ENCODE results near the gene MYO5A. TPM values are rescaled to one million over a fixed set of nuclear protein-coding genes. Genes with fewer than 3 reads are reported as not detected.
A peak's percentile ranks its signal among the peaks of the same experiment; 100 is the strongest.

MYO5A gene
- total and polyA plus RNA-seq, 10 of the 15 experiments (the other 5 are each of a cell fraction or from before 2014, with no cell fraction given) = 4.2 to 42.9 (median 31.1) TPM

- in situ Hi-C loops (cut with MboI) = no loop called here
- Histone ChIP-seq H3K9ac (ENCODE audit: control insufficient read depth, insufficient read depth, low read length) (no peak overlapping the region), H4K20me1 (ENCODE audit: control insufficient read depth, insufficient read depth) (no peaks in the 10 kb centered on the region), H3K4me1 (ENCODE audit: control insufficient read depth, insufficient read depth, low read length) (peaks cover 3% of the 10 kb centered on the region; the same call in 1 of the 2 replicates), H3K27me3 (replicated peaks in 1 of 2; ENCODE audit: control insufficient read depth in 2 of 2, insufficient read depth in 2 of 2, low read length in 1 of 2) (no peaks in the 10 kb centered on the region), H3K4me3 (no peak overlapping the region), H2AFZ (ENCODE audit: control insufficient read depth, low read depth, low read length) (no peak overlapping the region), H3K27ac (ENCODE audit: control insufficient read depth, insufficient read depth) (no peak overlapping the region; the same call in 1 of the 2 replicates), H3K4me2 (ENCODE audit: control insufficient read depth, insufficient read depth) (no peak overlapping the region), H3K9me3 (replicated peaks; ENCODE audit: control insufficient read depth, insufficient read depth, low read length) (no peaks in the 10 kb centered on the region; the same call in 2 of the 3 replicates), H3K79me2 (ENCODE audit: control insufficient read depth, insufficient read depth, low read length) (no peaks in the 10 kb centered on the region), H3K36me3 (ENCODE audit: control insufficient read depth in 2 of 2, insufficient read depth in 2 of 2, low read length in 1 of 2) (peaks cover 2 to 31% of the 10 kb centered on the region in 2 experiments)
- POLR2A ChIA-PET = interaction anchor here (0.6 to 1.8 kb wide), 6 partner anchors 9 to 412 kb away, joined by 3 to 12 read pairs (median 6); no protein-coding TSS in a partner anchor
- no TSS peak for BruUV-seq (replicated peaks)
- RAD21 ChIA-PET (ENCODE audit: unreplicated experiment) = interaction anchor here (1.5 to 5.2 kb wide), 3 partner anchors 10 to 96 kb away, joined by 3 to 40 read pairs (median 29); no protein-coding TSS in a partner anchor
- intact Hi-C loops (cut with micrococcal nuclease; ENCODE audit: unreplicated experiment) = no loop called here
- 54% methylated on average over 3 of the region's 3 CpGs for WGBS (ENCODE audit: insufficient coverage, insufficient replicate concordance, low lambda C conversion rate, missing lambda C conversion rate)
- FAIRE-seq (no peak), DNase-seq (ENCODE audit: low read depth, low spot score) (no peak), ATAC-seq (no peak)
- TF ChIP-seq ELK1 (IDR thresholded peaks at IDR 0.05; ENCODE audit: low read depth, low read length) = no peak
- CTCF ChIA-PET = interaction anchor here (1.1 to 3.3 kb wide), 8 partner anchors 8 to 155 kb away, joined by 3 to 14 read pairs (median 5); no protein-coding TSS in a partner anchor
- SMC1A ChIA-PET (ENCODE audit: uncharacterized antibody, unreplicated experiment) = interaction anchor here (0.7 to 7.2 kb wide), 12 partner anchors 9 to 135 kb away, joined by 3 to 61 read pairs (median 8); no protein-coding TSS in a partner anchor
Observed at GRCh38 chr15:52369455-52369854, 159.2 kb downstream of the MYO5A start.

- Histone ChIP-seq H3K27me3 (replicated peaks in 1 of 2; ENCODE audit: control insufficient read depth in 2 of 2, insufficient read depth in 2 of 2, low read length in 1 of 2) (no peaks in the 10 kb centered on the region), H3K36me3 (ENCODE audit: control insufficient read depth in 2 of 2, insufficient read depth in 2 of 2, low read length in 1 of 2) (peaks cover 1 to 28% of the 10 kb centered on the region in 2 experiments), H3K4me1 (ENCODE audit: control insufficient read depth, insufficient read depth, low read length) (peaks cover 3% of the 10 kb centered on the region; the same call in 1 of the 2 replicates), H3K4me2 (ENCODE audit: control insufficient read depth, insufficient read depth) (no peak overlapping the region), H3K79me2 (ENCODE audit: control insufficient read depth, insufficient read depth, low read length) (no peaks in the 10 kb centered on the region), H3K27ac (ENCODE audit: control insufficient read depth, insufficient read depth) (no peak overlapping the region), H3K9me3 (replicated peaks; ENCODE audit: control insufficient read depth, insufficient read depth, low read length) (no peaks in the 10 kb centered on the region; the same call in 2 of the 3 replicates), H3K9ac (ENCODE audit: control insufficient read depth, insufficient read depth, low read length) (no peak overlapping the region), H4K20me1 (ENCODE audit: control insufficient read depth, insufficient read depth) (no peaks in the 10 kb centered on the region), H2AFZ (ENCODE audit: control insufficient read depth, low read depth, low read length) (no peak overlapping the region), H3K4me3 (no peak overlapping the region)
- FAIRE-seq (no peak), DNase-seq (ENCODE audit: low read depth, low spot score) (no peak), ATAC-seq (no peak)
- POLR2A ChIA-PET = interaction anchor here (0.6 to 1.8 kb wide), 8 partner anchors 8 to 1417 kb away, joined by 3 to 12 read pairs (median 4); no protein-coding TSS in a partner anchor
- in situ Hi-C loops (cut with MboI) (no loop called here), intact Hi-C loops (cut with micrococcal nuclease; ENCODE audit: unreplicated experiment) (no loop called here)
- TF ChIP-seq NBN (IDR thresholded peaks at IDR 0.05) (no peak), MLLT1 (IDR thresholded peaks at IDR 0.05) (peak; percentile 60; the same call in 1 of the 2 replicates)
- SMC1A ChIA-PET (ENCODE audit: uncharacterized antibody, unreplicated experiment) = interaction anchor here (1.1 to 7.2 kb wide), 10 partner anchors 9 to 195 kb away, joined by 3 to 61 read pairs (median 10); no protein-coding TSS in a partner anchor
- no TSS peak for BruUV-seq (replicated peaks)
- RAD21 ChIA-PET (ENCODE audit: unreplicated experiment) = interaction anchor here (1.1 to 5.2 kb wide), 4 partner anchors 11 to 159 kb away, joined by 3 to 40 read pairs (median 16); no protein-coding TSS in a partner anchor
- WGBS (ENCODE audit: insufficient coverage, insufficient replicate concordance, low lambda C conversion rate, missing lambda C conversion rate) = 100% methylated on average over 3 of the region's 3 CpGs
- CTCF ChIA-PET = interaction anchor here (1.1 to 3.3 kb wide), 8 partner anchors 8 to 155 kb away, joined by 3 to 14 read pairs (median 4); no protein-coding TSS in a partner anchor
Observed at GRCh38 chr15:52369030-52369429, 159.7 kb downstream of the MYO5A start.
